ENCODE measurements around the gene RUNDC1. TPM values are rescaled to one million over a fixed set of nuclear protein-coding genes. Genes with fewer than 3 reads are reported as not detected.

Gene RUNDC1
- total RNA-seq: 13.2 and 20.1 TPM in 2 replicates

GRCh38 chr17:42980274-42980765, at the start of gene RUNDC1:
Gene RUNDC1 (plus strand): TSS chr17:42980565. CDS start chr17:42980577, 12 bp downstream.
- DNase-seq (ENCODE audit: low read depth): no peak
- H3K36me3 ChIP-seq (ENCODE audit: control insufficient read depth, insufficient read depth, low read length): peaks cover 2% of the 10 kb centered on the region

DNA sequence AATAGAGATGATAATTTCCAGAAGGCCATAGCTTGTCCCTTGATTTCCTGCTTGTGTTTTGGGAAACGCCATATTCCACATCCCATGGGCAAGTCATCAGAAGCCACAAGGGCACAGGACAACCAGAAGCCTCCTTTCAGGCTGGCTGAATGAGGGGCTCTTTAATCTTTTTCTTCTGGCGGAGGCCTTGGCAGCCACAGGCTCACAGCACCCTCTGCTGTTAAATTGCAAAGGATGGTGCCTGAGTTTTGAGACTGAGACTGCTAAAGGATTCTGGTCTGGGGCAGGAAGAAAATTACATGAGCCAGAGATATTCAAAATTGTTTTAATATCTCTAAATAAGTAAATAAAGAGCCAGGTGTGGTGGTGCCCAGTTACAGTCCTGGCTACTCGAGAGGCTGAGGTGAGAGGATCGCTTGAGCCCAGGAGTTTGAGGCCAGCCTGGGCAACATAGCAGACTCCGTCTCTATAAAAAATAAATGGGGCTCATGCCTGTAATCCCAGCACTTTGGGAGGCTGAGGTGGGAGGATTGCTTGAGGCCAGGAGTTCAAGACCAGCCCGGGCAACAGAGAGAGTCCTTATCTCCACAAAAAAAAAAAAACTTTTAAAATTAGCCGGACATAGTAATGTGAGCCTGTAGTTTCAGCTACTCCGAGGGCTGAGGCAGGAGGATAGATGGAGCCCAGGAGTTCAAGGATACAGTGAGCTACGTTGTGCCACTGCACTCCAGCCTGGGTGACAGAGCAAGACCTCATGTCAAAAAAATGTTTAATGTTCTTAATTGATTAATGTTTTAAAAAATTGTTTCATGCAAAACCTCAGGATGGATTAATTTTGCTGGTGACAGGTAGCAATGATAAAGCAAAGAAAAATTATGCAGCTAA, 42.4 kb upstream of the RUNDC1 start:
- peaks cover 2% of the 10 kb centered on the region for H3K27me3 ChIP-seq (ENCODE audit: control insufficient read depth, insufficient read depth, low read length)
- DNase-seq (ENCODE audit: low read depth): no peak
- no peaks in the 10 kb centered on the region for H3K36me3 ChIP-seq (ENCODE audit: control insufficient read depth, insufficient read depth, low read length)
- TF ChIP-seq CTCF (IDR thresholded peaks at IDR 0.05; ENCODE audit: insufficient read depth, low read length, poor library complexity, severe bottlenecking): peak; percentile 70
- no peak overlapping the region for H3K4me3 ChIP-seq (ENCODE audit: low read depth, low read length)

More at GRCh38 chr17:42980274-42980765, at the start of gene RUNDC1:
- Histone ChIP-seq H3K27me3 (ENCODE audit: control insufficient read depth, insufficient read depth, low read length) (no peaks in the 10 kb centered on the region), H3K4me3 (ENCODE audit: low read depth, low read length) (peak within 1 kb of the TSS; percentile 93)
- TF ChIP-seq CTCF (IDR thresholded peaks at IDR 0.05; ENCODE audit: insufficient read depth, low read length, poor library complexity, severe bottlenecking): no peak

GRCh38 chr17:42944211-42944610, 36.2 kb upstream of the RUNDC1 start:
- H3K27me3 ChIP-seq (ENCODE audit: control insufficient read depth, insufficient read depth, low read length): no peaks in the 10 kb centered on the region
- H3K4me3 ChIP-seq (ENCODE audit: low read depth, low read length): no peak overlapping the region
- H3K36me3 ChIP-seq (ENCODE audit: control insufficient read depth, insufficient read depth, low read length): no peaks in the 10 kb centered on the region
- DNase-seq (ENCODE audit: low read depth): no peak
- no peak for TF ChIP-seq CTCF (IDR thresholded peaks at IDR 0.05; ENCODE audit: insufficient read depth, low read length, poor library complexity, severe bottlenecking)

- no peak overlapping the region for H3K4me3 ChIP-seq (ENCODE audit: low read depth, low read length)
- no peaks in the 10 kb centered on the region for H3K36me3 ChIP-seq (ENCODE audit: control insufficient read depth, insufficient read depth, low read length)
- DNase-seq (ENCODE audit: low read depth): no peak
- no peak for TF ChIP-seq CTCF (IDR thresholded peaks at IDR 0.05; ENCODE audit: insufficient read depth, low read length, poor library complexity, severe bottlenecking)
- H3K27me3 ChIP-seq (ENCODE audit: control insufficient read depth, insufficient read depth, low read length): no peaks in the 10 kb centered on the region
Observed at GRCh38 chr17:42946812-42947211, 33.6 kb upstream of the RUNDC1 start.

- Histone ChIP-seq H3K27me3 (ENCODE audit: control insufficient read depth, insufficient read depth, low read length) (no peaks in the 10 kb centered on the region), H3K36me3 (ENCODE audit: control insufficient read depth, insufficient read depth, low read length) (no peaks in the 10 kb centered on the region), H3K4me3 (ENCODE audit: low read depth, low read length) (no peak overlapping the region)
- no peak for TF ChIP-seq CTCF (IDR thresholded peaks at IDR 0.05; ENCODE audit: insufficient read depth, low read length, poor library complexity, severe bottlenecking)
- no peak for DNase-seq (ENCODE audit: low read depth)
Observed at GRCh38 chr17:42950044-42950783, 30.2 kb upstream of the RUNDC1 start.

Data from kidney epithelial cell (primary cell).